ENCODE data around the gene DAB1.
A peak's percentile ranks its signal among the peaks of the same experiment; 100 is the strongest.

The DAB1 gene

DNA sequence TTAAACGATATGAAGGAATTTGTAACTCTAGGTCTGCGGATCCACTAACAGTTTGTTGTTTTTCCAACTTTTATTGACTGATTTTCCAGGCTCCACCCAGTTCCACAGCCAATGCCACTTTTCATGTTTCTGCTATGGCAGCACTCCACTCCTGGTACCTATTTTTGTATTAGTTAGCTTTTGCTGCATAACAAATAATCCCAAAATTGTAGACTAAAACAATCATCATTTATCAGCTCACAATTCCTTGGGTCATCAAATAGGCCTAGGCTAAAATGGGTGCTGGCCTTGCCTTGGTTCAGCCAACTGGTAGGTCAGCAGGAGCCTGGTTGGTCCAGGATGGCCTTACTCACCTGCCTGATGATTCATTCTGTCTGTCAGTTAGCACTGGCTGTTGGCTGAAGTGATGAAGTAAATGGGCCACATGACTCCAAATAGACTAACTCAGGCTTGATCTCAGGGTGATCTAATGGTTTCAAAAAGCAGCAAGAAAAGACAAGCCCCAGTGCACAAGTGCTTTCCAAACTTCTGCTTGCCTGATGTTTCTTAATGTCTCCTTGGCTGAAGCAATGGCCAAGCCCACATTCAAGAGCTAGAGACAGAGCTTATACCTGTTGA lies 454.9 kb downstream of the DAB1 start:
- DNase-seq: no peak

- peak; percentile 15 for DNase-seq
Measured at GRCh38 chr1:56967900-56968832, 455.7 kb downstream of the DAB1 start.

GRCh38 chr1:56967355-56967754 lies 456.5 kb downstream of the DAB1 start:
- DNase-seq: no peak

DNA sequence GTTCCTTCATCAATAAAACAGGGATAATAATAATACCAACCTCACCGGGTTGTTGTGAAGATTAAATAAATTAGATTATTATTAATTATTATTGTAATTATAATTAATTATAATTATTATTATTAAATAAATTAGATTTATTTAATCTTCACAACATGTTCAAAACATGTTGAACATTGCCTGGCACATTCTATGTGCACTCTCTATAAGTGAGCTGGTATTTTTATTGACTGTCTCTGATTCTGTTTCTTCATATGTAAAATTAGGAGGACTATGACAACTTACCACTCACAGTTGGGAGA lies 457.2 kb downstream of the DAB1 start:
- DNase-seq: no peak

DNA sequence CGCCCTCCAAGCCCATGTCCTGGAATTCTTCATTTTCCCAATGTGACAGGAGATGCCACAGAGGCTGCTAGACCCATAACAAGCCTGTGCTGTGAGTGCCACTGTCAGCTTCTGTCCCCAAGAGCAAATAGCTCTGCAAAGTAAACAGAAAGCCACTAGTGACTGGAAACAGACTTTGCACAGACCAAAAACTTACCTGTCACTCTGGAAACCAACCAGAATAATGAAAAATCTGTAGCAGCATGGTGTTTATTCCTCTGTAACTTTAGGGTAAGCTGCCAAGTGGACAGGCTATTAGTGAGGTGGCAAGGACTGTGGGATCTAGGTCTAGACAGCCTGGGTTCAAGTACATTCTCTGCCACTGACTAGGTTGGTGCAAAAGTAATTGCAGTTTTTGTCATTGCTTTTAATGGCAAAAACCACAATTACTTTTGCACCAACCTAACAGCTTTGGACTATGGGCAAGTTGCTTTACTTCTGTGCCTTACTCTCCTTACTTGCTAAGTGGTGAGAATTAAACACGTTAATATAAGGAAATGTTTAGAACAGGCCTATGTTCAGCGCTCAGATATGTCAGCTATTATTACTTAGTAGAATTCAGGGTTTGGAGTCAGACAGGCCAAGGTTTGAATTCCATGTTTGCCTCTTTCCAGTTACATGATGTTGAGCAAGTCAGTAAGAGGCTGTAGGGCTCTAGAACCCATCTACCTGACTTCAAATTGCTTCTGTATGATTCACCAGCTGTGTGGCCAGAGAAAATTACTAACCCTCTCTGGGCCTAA lies 457.8 kb downstream of the DAB1 start, which contains the start of gene C8B:
C8B (minus strand) TSS at position 100 of the 782 bp plus-strand sequence; CDS start at position 33, 67 bp downstream.
- no peak for DNase-seq

DNA sequence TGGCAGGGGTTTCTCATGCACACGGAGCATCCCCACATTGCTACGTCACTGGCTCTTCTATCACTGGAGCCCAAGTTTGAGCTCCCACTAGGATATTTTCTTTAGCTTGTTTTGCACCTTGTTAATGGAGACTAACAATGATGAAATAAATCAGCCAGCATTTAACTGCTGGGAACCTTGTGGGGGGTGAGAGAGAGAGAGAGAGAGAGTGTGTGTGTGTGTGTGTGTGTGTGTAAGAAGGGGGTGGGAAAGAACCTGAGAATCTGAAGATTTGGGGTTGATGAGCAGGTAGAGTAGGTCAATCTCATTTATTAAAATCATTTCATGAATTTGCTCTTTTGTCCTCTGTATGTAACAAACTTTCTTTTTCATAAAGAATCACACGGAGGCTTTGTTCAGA lies 458.7 kb downstream of the DAB1 start:
- DNase-seq: no peak

- no peak for DNase-seq
Measured at GRCh38 chr1:56964349-56965017, 459.4 kb downstream of the DAB1 start.

- no peak for DNase-seq
Measured at GRCh38 chr1:56963667-56964066, 460.2 kb downstream of the DAB1 start.

DNA sequence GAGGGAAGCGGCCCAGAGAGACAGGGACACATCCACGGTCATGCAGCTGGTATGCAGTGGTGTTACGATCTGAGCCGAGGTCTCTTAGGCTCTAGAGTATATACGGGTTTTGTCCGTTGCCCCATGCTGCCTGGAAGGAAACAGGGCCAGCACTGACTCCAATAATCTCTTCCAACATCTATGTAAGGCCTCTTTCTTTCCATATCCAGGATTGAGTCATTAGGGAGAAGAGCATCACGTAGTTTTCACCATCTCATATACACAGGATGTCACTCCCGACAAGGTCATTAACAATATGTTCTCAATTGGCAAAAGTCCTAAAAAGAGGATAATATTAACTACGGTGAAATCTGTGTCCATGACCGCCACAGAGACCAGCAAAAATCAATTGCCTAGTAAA lies 462.4 kb downstream of the DAB1 start:
- no peak for DNase-seq

GRCh38 chr1:56958526-56958925 lies 465.3 kb downstream of the DAB1 start:
- DNase-seq: peak; percentile 33

DNA sequence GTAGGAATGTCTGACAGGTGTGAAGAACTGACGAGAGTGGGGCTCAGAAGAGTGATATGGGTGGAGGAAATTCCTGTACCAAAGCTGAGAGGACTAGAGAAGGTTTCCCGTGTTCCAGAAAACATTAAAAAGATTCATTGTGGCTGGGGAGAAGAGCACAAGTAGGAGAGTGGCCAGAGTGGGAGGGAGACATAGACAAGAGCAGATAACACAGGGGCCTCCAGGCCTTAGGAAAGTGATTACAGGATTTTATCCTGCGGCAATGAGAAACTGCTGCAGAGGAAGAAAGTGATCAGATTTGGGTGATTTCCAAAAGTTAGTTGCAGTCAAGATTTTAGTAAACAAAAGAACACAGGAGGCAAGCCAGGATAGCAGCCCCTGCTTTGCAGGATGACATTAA lies 465.9 kb downstream of the DAB1 start:
- DNase-seq: no peak

- no peak for DNase-seq
Measured at GRCh38 chr1:56954664-56955063, 469.2 kb downstream of the DAB1 start.

GRCh38 chr1:56953386-56953785 lies 470.5 kb downstream of the DAB1 start:
- DNase-seq: no peak

DNA sequence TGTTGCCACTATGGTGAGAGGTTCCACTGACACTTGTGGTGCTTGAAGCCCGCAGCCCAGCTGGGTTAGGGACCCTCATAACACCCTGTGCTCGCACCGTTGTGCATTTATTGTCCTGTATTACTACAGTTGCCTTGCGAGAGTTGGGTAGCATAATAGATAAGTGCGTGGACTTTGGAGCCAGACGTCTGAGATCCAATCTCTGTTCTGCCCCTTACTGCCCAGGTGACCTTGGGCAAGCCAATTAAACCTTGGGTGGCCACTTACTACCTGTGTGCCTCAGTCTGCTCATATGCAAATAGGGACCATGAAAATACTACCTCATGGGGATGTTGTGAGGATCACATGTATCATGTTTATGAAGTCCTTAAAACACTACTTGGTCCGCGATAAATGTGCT lies 471.4 kb downstream of the DAB1 start:
- no peak for DNase-seq

- peak; percentile 58 for DNase-seq
Measured at GRCh38 chr1:56948403-56949023, 475.3 kb downstream of the DAB1 start.

All from fibroblast of skin of back (primary cell).